ENCODE data around the gene S100A3.

GRCh38 chr1:153578490-153578889 lies 29.4 kb upstream of the S100A3 start:
- TF ChIP-seq EP300 (conservative IDR thresholded peaks at IDR 0.05; ENCODE audit: poor library complexity, severe bottlenecking) = no peak
- no peak for TF ChIP-seq CTCF (IDR thresholded peaks at IDR 0.05; ENCODE audit: poor library complexity, severe bottlenecking)
- no peak for TF ChIP-seq SMC3 (conservative IDR thresholded peaks at IDR 0.05; ENCODE audit: poor library complexity)
- no peak for TF ChIP-seq REST (IDR thresholded peaks at IDR 0.05; ENCODE audit: borderline replicate concordance)
- no peak for TF ChIP-seq EZH2 (IDR thresholded peaks at IDR 0.05; ENCODE audit: borderline replicate concordance, insufficient read depth, low read length, poor library complexity, severe bottlenecking)
- TF ChIP-seq TAF1 (IDR thresholded peaks at IDR 0.05; ENCODE audit: low read depth) = no peak

All from neural cell (in vitro differentiated cells).